ENCODE data around the gene CCL22.

CCL22 gene

DNA sequence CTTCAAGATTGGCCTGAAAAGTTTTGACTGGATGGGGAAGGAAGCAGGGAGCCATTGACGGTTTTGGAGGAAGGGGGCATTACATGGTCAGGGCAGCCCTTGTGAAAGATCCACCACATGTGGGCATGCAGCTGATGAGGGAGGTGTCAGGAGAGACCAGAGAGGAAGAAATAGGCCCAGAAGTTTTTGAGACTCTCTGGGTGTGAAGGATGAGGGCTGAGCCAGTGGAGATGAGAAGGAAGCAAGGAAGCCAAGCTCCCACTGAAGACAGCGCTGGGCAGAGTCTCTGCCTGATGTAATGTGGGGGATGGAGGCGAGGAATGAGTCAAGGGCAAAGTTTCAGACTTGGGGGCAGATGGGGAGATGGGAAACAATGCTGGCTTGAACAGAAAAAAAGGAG is 46.5 kb downstream of the CCL22 start:
- no peak overlapping the region for H3K4me3 ChIP-seq (ENCODE audit: low read depth, low read length)
- DNase-seq (ENCODE audit: low read depth, low spot score), result no peak
- no peak for TF ChIP-seq CTCF (IDR thresholded peaks at IDR 0.05; ENCODE audit: insufficient read depth, low read length, missing control alignments)
- ChIA-PET CTCF (interaction anchor here (0.8 to 3.8 kb wide), 6 partner anchors 10 to 104 kb away, joined by 3 to 56 read pairs (median 4); no protein-coding TSS in a partner anchor), POLR2A (no interaction called here)

- ChIA-PET POLR2A (no interaction called here), CTCF (interaction anchor here (0.9 to 3.8 kb wide), 4 partner anchors 11 to 107 kb away, joined by 3 to 56 read pairs (median 4); no protein-coding TSS in a partner anchor)
- TF ChIP-seq CTCF (IDR thresholded peaks at IDR 0.05; ENCODE audit: insufficient read depth, low read length, missing control alignments), result no peak
- H3K4me3 ChIP-seq (ENCODE audit: low read depth, low read length), result no peak overlapping the region
- no peak for DNase-seq (ENCODE audit: low read depth, low spot score)
Observed at GRCh38 chr16:57406881-57407280, 48.3 kb downstream of the CCL22 start.

- no peak for DNase-seq (ENCODE audit: low read depth, low spot score)
- POLR2A ChIA-PET, result no interaction called here
- no peak for TF ChIP-seq CTCF (IDR thresholded peaks at IDR 0.05; ENCODE audit: insufficient read depth, low read length, missing control alignments)
- CTCF ChIA-PET, result interaction anchor here (1.5 to 3.8 kb wide), 3 partner anchors 10 to 108 kb away, joined by 4 to 56 read pairs (median 15); no protein-coding TSS in a partner anchor
- H3K4me3 ChIP-seq (ENCODE audit: low read depth, low read length), result no peak overlapping the region
Observed at GRCh38 chr16:57407521-57408353, 49.2 kb downstream of the CCL22 start.

- no peak for DNase-seq (ENCODE audit: low read depth, low spot score)
- POLR2A ChIA-PET, result no interaction called here
- CTCF ChIA-PET, result interaction anchor here (1.4 to 3.0 kb wide), 3 partner anchors 10 to 107 kb away, joined by 4 to 15 read pairs (median 5); no protein-coding TSS in a partner anchor
Observed at GRCh38 chr16:57409065-57409464, 50.5 kb downstream of the CCL22 start.

DNA sequence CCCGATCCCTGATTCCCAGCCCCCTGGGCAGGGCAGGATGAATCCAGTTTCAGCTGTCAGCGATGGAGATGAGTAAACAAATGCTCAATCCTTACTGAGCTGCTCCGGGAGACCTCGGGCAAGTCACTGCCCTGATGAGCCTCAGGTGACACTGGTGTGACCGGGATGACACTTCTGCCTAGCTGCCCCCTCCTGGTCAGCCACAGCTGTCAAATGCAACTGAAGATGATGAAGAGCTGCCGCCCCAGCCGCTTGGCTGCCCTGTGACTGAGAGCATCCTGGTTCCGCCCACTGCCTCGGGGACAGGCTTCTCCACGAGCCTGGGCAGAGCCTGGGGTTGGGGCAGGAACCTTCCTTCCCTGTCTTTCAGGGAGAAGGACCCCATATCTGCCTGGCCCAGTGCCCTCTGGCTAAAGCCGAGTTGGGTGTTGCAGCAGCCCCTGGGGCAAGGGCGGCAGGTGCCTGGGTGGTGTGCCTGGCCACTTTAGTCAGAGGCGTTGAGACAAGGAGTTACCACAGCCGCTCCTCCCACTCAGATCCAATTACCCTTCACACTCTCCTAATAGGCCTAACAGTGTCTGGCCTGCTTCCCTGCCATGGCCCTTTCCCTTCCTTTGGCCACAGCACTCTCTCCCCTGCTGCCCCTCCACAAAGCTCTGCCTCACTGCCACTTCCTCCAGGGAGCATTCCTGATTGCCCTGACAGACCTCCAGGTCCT is 51.4 kb downstream of the CCL22 start:
- DNase-seq (ENCODE audit: low read depth, low spot score), result no peak

More at GRCh38 chr16:57409065-57409464, 50.5 kb downstream of the CCL22 start:
- no peak overlapping the region for H3K4me3 ChIP-seq (ENCODE audit: low read depth, low read length)
- no peak for TF ChIP-seq CTCF (IDR thresholded peaks at IDR 0.05; ENCODE audit: insufficient read depth, low read length, missing control alignments)

More for the DNA sequence above, 51.4 kb downstream of the CCL22 start:
- no peak for TF ChIP-seq CTCF (IDR thresholded peaks at IDR 0.05; ENCODE audit: insufficient read depth, low read length, missing control alignments)
- ChIA-PET POLR2A (no interaction called here), CTCF (interaction anchor here (1.4 to 3.0 kb wide), 3 partner anchors 9 to 108 kb away, joined by 4 to 15 read pairs (median 5); no protein-coding TSS in a partner anchor)
- no peak overlapping the region for H3K4me3 ChIP-seq (ENCODE audit: low read depth, low read length)
